Vagina (tissue), 2 donors: ENCODE results near the gene ACTN4.

Experiments
- CTCF ChIP-seq, 3 experiments: fragments of 450-650 bp in 2 of 3; fragments of 200-600 bp in 1 of 3; sonication (generic) in 1 of 3; IDR thresholded peaks; one replicate each; pipeline ENCODE4 v1.5.1; 2017 to 2019; ENCODE audit warnings: antibody characterized with exemption in 3 of 3, mild to moderate bottlenecking in 2 of 3, moderate library complexity in 2 of 3
- POLR2A ChIP-seq, 2 donors: fragments of 450-650 bp; IDR thresholded peaks; one replicate each; pipeline ENCODE4 v1.6.1; 2017; ENCODE audit warnings: antibody characterized with exemption in 2 of 2, mild to moderate bottlenecking in 2 of 2, moderate library complexity in 2 of 2

DNA sequence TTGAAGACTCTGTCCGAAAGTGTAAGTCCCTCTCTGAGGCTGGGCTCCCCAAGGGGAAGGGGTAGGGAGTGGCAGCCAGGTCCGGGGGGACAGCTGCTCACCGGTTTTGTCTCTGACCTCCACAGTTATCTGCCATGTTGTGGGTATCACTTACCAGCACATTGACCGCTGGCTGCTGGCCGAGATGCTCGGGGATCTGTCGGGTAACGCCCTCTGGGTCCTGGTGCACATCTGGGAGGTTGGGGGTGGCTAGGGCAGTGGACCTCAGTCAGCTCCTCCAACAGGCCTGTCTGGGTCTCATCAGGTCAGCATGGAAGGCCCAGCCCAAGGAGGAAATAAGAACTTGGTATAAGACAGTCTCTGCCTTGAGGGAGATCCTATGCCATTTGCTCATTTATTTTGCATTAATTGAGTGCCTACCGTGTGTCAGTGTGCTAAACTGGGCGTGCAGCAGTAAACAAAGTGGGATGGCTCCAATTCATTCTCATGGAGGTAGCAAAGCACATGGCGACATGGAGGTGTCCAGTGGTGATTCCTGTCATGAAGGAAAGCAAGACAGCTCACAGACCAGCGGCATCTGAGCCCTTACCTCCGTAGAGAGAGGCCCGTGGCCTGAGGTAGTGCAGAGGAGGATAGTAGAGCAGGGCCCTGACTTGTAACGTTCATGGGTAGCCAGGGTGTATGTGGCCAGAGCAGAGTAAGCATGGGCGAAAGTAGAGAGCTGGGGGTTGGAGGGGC, 14.8 kb upstream of the ACTN4 start:
- TF ChIP-seq CTCF (IDR thresholded peaks at IDR 0.05) (no peak), POLR2A (IDR thresholded peaks at IDR 0.05) (no peak)
